H1 (cell line): ENCODE results near the gene NCOA1. TPM values are rescaled to one million over a fixed set of nuclear protein-coding genes. Genes with fewer than 3 reads are reported as not detected.

Experiments
- TCF12 ChIP-seq: IDR thresholded peaks from 2 replicates; pipeline ENCODE4 v1.6.1; 2011; ENCODE audit warnings: low read depth, mild to moderate bottlenecking, low read length
- polyA plus RNA-seq, 7 experiments: library from polyadenylated mRNA; depleted of rRNA in 3 of 7; stranded (reverse) in 5 of 7; unstranded in 2 of 7; fragments of >200 nt in 5 of 7; fragments of 200-250 nt in 2 of 7; gene quantifications; 1 replicate in 5 of 7; 2 replicates in 1 of 7; 4 replicates in 1 of 7; pipeline versions ENCODE4 v1.2.1 to v1.2.3, GENCODE V29; 2011 to 2013; ENCODE audit warnings: missing spikeins in 2 of 7, mixed read lengths in 2 of 7
- total RNA-seq: library from RNA; stranded (reverse); fragmentation: NEBNext Ultra II Directional; extraction: Animal tissue kit (Norgen Biotek cat#: 25700); gene quantifications from 2 replicates; pipeline ENCODE4 v1.2.1, GENCODE V29; 2021
- TF ChIP-seq, protein P1 (sequence below): IDR thresholded peaks from 2 replicates; pipeline ENCODE4 v1.6.1; 2011; ENCODE audit warnings: low read depth, mild to moderate bottlenecking, low read length; ENCODE audit not compliant: insufficient read depth

Gene NCOA1
- total and polyA plus RNA-seq, 2 of the 8 experiments (the other 6 are each of a cell fraction or from before 2014, with no cell fraction given): 12.8 to 17.9 TPM

DNA sequence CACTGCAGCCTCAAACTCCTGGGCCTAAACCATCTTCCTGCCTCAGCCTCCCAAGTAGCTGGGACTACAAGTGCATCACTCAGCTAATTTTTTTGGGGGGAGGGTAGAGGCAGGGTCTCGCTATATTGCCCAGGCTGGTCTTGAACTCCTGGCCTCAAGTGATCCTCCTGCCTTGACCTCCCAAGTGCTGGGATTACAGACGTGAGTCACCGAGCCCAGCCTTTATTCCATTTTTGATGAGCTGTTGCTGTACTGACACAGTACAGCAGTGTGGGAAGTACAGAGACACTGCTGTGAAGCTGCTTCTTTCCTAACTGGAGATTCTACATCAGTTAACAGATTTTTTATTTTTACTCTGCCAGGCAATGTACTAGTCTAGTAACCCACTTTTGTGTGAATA, 283.3 kb downstream of the NCOA1 start (continued):
- TF ChIP-seq, protein P1, sequence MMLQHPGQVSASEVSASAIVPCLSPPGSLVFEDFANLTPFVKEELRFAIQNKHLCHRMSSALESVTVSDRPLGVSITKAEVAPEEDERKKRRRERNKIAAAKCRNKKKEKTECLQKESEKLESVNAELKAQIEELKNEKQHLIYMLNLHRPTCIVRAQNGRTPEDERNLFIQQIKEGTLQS: no peak
- TF ChIP-seq TCF12: no peak
